ENCODE results near the gene TGFBI.
"Not testable (repeated sequence)": the region's sequence is repeated elsewhere in the genome, so short reads cannot be mapped to it uniquely, and the experiment has no call there.

The TGFBI gene

DNA sequence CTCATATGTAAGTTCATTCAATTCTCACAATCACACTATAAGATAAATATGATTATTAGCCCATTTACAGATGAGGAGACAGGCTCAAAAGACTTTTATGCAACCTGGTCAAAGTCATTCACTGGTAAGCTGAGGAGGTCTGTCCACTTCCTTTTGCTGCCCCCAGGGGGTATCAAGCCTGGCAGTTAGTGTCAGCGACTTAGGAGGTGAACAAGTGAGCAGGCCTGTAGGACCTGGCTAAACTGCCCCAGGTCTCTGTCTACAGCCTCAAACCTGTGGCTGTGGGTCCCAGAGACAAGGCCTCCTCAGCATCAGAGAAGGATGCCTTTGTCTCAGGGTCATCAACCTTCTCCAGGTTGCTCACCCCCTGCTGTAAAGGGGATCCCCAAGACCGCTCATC lies 10.4 kb downstream of the TGFBI start:
- TF ChIP-seq CTCF (IDR thresholded peaks at IDR 0.05; ENCODE audit: low read depth, low read length): no peak

GRCh38 chr5:136040746-136041415 lies 12.1 kb downstream of the TGFBI start:
- no peak for TF ChIP-seq CTCF (IDR thresholded peaks at IDR 0.05; ENCODE audit: low read depth, low read length)
- DNase-seq (ENCODE audit: extremely low read depth, low read depth): no peak

More for the DNA sequence above, 10.4 kb downstream of the TGFBI start:
- DNase-seq (ENCODE audit: extremely low read depth, low read depth): no peak

DNA sequence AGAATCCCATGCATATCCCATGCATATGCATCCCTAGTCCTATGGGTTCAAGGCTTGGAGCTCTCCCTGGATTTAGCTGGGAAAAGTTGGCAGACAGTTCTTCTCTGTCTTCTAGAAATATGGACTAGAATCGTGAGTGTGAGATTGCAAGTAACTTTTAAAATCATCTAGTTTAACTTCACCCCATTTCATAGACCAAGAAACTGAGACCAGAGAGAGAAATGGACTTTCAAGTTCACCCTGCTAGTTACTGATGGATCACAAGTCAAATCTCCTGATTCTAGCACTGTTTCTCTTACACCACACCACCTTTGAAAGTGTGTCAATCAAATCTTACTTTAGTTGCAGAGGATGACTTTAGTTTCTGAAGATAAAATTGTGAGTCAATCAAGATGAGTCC lies 13.4 kb downstream of the TGFBI start:
- TF ChIP-seq CTCF (IDR thresholded peaks at IDR 0.05; ENCODE audit: low read depth, low read length): no peak
- no peak for DNase-seq (ENCODE audit: extremely low read depth, low read depth)

DNA sequence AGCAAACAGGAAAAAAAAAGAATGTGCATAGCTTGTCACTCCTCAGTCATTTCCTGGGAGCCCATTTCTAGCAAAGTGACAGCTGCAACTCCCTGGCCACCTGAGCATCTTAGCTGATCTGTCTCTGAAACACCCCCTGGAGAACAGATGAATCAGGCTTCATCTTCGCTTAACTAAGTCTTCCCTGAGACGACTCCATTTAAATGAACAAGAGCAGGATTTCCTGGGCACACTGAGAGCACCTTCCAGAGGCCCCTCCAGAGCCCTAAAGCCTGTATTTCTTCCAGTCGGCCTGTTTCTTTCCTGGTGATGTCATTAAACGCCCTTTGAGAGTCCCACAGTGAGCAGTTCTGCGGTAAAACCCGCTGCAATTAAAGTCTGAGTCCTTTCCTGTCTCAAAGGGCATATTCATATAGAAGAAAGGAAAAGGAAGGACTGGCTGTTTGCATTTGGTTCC lies 13.9 kb downstream of the TGFBI start:
- no peak for DNase-seq (ENCODE audit: extremely low read depth, low read depth)
- TF ChIP-seq CTCF (IDR thresholded peaks at IDR 0.05; ENCODE audit: low read depth, low read length): no peak

DNA sequence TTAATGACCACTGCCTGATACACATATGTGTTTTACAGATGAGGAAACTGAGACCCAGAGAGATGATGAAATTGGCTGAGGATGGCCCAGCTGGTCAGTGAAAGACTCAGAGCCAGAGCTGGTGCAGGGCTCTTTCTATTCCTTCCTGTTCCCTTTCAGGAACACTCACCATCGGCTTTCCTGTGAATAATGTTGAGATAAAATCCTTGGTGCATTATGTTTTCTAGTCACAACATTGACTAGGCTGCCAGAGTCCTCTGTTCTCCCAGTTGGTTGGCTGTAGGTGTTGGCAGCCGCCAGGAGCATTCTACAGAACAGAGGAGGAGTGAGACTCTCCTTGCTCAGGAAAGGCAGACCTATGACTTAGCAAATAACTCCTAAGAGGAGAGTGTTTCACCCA lies 14.8 kb downstream of the TGFBI start:
- DNase-seq (ENCODE audit: extremely low read depth, low read depth): no peak
- TF ChIP-seq CTCF (IDR thresholded peaks at IDR 0.05; ENCODE audit: low read depth, low read length): no peak

DNA sequence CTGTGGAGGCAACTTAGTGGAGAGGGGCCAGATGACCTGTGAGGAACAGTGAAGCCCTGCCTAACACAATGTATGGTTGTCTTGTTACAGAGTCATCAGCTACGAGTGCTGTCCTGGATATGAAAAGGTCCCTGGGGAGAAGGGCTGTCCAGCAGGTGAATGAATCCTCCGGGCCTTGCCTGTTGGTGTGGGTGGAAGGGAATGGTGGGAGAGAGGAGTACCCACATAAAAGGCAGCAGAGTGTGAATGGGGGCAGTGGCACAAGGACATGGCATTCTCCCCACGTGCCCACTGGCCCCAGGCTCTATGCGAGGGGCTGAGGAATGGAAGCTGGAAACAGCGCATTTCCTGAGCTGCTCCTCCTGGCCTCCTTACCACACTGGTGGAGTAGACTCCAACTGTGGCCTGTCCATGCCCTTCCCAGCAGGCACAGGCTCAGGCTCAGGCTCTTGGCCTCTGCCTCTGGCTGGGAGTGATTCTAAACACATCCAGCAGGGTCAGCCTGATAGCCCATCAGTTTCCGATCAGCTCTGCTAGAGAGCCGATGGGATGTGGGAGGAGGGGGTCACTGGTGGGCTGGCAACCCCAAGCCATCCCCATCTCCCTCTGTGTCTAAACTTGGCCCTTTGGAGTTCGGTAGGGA lies 15.3 kb downstream of the TGFBI start:
- no peak for DNase-seq (ENCODE audit: extremely low read depth, low read depth)
- TF ChIP-seq CTCF (IDR thresholded peaks at IDR 0.05; ENCODE audit: low read depth, low read length): no peak

DNA sequence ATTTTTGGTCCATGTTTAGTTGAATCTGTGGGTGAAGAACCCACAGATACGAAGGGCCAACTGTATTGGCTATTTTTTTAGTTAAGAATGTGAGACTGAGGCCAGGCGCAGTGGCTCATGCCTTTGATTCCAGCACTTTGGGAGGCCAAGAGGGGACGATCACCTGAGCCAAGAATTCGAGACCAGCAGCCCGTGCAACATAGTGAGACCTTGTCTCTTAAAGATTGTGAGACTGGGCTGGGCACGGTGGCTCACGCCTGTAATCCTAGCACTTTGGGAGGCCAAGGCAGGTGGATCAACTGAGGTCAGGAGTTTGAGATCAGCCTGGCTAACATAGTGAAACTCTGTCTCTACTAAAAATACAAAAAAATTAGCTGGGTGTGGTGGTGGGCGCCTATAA lies 16.2 kb downstream of the TGFBI start:
- DNase-seq (ENCODE audit: extremely low read depth, low read depth): not testable (repeated sequence)

DNA sequence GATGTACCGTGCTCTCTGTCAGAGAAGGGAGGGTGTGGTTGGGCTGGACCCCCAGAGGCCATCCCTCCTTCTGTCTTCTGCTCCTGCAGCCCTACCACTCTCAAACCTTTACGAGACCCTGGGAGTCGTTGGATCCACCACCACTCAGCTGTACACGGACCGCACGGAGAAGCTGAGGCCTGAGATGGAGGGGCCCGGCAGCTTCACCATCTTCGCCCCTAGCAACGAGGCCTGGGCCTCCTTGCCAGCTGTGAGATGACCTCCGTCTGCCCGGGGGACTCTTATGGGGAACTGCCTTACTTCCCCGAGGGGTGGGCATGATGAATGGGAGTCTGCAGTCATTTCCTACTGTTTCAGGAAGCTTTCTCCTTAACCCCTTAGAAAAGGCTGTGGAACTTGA lies 17.5 kb downstream of the TGFBI start:
- no peak for TF ChIP-seq CTCF (IDR thresholded peaks at IDR 0.05; ENCODE audit: low read depth, low read length)
- no peak for DNase-seq (ENCODE audit: extremely low read depth, low read depth)
